Omental fat pad (tissue), 4 donors: Measurements from ENCODE around the gene KCNJ13. TPM values are rescaled to one million over a fixed set of nuclear protein-coding genes. Genes with fewer than 3 reads are reported as not detected.
"Not testable (repeated sequence)": the region's sequence is repeated elsewhere in the genome, so short reads cannot be mapped to it uniquely, and the experiment has no call there.

Source experiments
- ATAC-seq: fragments of 150-250 bp; one replicate; pipeline ENCODE4 v1.9.1; 2016; ENCODE audit warnings: mild to moderate bottlenecking, moderate library complexity; ENCODE audit not compliant: low FRiP score
- DNase-seq: peaks from one replicate; pipeline ENCODE4 v3.0.0-alpha.2; 2019; ENCODE audit warnings: low spot score
- CTCF ChIP-seq, 3 donors: fragments of 450-650 bp; IDR thresholded peaks; one replicate each; pipeline ENCODE4 v1.5.1; 2016 to 2017; ENCODE audit warnings: antibody characterized with exemption in 3 of 3, mild to moderate bottlenecking in 3 of 3, moderate library complexity in 2 of 3
- small RNA-seq: library from RNA; depleted of rRNA; stranded (forward); fragments of <200 nt; gene quantifications from one replicate; pipeline ENCODE3, GENCODE V24; 2016
- total RNA-seq, 4 donors: library from RNA; depleted of rRNA; stranded (reverse); fragments of >200 nt; gene quantifications; one replicate each; pipeline ENCODE4 v1.1.0, GENCODE V29; 2016

Gene KCNJ13
- total RNA-seq, 4 donors from 2014 or later, result not detected

- TF ChIP-seq CTCF (IDR thresholded peaks at IDR 0.05), result no peak
- DNase-seq (no peak), ATAC-seq (no peak)
Measured at GRCh38 chr2:232723027-232723426, 53.3 kb downstream of the KCNJ13 start.

GRCh38 chr2:232721882-232722281, 54.5 kb downstream of the KCNJ13 start:
- no peak for TF ChIP-seq CTCF (IDR thresholded peaks at IDR 0.05)
- ATAC-seq (no peak), DNase-seq (no peak)

GRCh38 chr2:232721261-232721660, 55.1 kb downstream of the KCNJ13 start:
- TF ChIP-seq CTCF (IDR thresholded peaks at IDR 0.05), result no peak
- ATAC-seq, result no peak
- no peak for DNase-seq

- ATAC-seq, DNase-seq: not testable (repeated sequence)
Measured at GRCh38 chr2:232720056-232720455, 56.3 kb downstream of the KCNJ13 start.

Small RNA genes lying within 50 kb of the gene (small RNA-seq; reads per million reads assigned to genes)
- gene RNU6-107P, result not detected

Other genes with a start within 250 kb of the KCNJ13 start
- gene CHRNG, start 236.9 kb downstream of the KCNJ13 start, total RNA-seq, result not detected
- gene TIGD1, start 226.0 kb downstream of the KCNJ13 start, total RNA-seq, result 1 to 10 TPM; 1.5 to 3.8 (median 2.4) TPM
- gene EIF4E2, start 225.9 kb downstream of the KCNJ13 start, total RNA-seq, result 10 to 100 TPM; 32.2 to 45.4 (median 37.8) TPM
- 10 to 100 TPM in 3 of 4 donors, 1 to 10 TPM in 1; 9.6 to 44.1 (median 18.1) TPM for gene EFHD1, start 143.0 kb downstream of the KCNJ13 start, total RNA-seq
- 10 to 100 TPM; 63.9 to 80.2 (median 72.2) TPM for gene GIGYF2, start 79.2 kb downstream of the KCNJ13 start, total RNA-seq
- under 1 TPM; 0.24 to 0.79 (median 0.40) TPM for gene SNORC, start 93.7 kb upstream of the KCNJ13 start, total RNA-seq
- 1 to 10 TPM in 3 of 4 donors, not detected in 1; 1.1 to 1.9 (median 1.3) TPM for gene NGEF, start 236.7 kb upstream of the KCNJ13 start, total RNA-seq